GM12873 (cell line): ENCODE measurements around the gene RIC1.
A peak's percentile ranks its signal among the peaks of the same experiment; 100 is the strongest.

ENCODE experiments used
- TF ChIP-seq, protein P1 (sequence below): IDR thresholded peaks from 2 replicates; pipeline ENCODE4 v1.5.1; 2012; ENCODE audit warnings: low read depth, mild to moderate bottlenecking, moderate library complexity, low read length, control low read depth; ENCODE audit not compliant: insufficient read depth; ENCODE audit errors: missing control alignments

RIC1 gene

DNA sequence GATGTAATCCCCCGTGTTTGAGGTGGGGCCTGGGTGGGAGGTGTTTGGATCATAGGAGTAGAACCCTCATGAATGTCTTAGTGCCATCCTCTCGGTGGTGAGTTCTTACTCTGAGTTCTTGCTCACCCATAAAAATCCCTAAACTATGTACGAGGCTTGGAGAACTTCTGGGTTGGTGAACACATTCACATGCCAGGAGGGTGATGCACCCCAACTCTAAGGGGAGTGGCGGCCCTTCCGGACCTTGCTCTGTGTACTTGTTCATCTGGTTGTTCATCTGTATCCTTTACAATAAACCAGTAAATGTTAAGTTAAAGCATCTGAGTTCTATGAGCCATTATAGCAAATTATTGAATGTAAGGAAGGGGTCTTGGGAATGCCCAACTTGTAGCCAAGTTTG lies 36.0 kb upstream of the RIC1 start:
- TF ChIP-seq, protein P1, sequence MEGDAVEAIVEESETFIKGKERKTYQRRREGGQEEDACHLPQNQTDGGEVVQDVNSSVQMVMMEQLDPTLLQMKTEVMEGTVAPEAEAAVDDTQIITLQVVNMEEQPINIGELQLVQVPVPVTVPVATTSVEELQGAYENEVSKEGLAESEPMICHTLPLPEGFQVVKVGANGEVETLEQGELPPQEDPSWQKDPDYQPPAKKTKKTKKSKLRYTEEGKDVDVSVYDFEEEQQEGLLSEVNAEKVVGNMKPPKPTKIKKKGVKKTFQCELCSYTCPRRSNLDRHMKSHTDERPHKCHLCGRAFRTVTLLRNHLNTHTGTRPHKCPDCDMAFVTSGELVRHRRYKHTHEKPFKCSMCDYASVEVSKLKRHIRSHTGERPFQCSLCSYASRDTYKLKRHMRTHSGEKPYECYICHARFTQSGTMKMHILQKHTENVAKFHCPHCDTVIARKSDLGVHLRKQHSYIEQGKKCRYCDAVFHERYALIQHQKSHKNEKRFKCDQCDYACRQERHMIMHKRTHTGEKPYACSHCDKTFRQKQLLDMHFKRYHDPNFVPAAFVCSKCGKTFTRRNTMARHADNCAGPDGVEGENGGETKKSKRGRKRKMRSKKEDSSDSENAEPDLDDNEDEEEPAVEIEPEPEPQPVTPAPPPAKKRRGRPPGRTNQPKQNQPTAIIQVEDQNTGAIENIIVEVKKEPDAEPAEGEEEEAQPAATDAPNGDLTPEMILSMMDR, result no peak

DNA sequence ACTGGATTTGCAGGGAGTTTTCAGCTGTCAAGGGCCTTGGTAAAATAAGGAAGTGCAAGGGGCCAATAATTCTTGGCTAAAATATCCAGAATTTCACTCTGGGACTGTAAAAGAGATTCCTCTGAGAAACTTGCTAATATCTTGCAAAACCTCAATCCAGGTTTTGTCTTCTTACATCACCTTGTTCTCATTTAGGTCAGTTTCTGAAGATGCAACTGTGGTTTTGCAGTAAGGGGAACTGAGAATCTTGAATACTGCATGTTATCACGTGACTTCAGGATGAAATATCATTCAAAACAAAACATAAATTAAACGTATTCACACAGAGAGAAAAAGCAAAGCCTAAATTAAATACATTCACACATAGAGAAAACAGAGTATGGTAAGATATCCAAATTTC lies 35.0 kb upstream of the RIC1 start:
- TF ChIP-seq, protein P1, result no peak

DNA sequence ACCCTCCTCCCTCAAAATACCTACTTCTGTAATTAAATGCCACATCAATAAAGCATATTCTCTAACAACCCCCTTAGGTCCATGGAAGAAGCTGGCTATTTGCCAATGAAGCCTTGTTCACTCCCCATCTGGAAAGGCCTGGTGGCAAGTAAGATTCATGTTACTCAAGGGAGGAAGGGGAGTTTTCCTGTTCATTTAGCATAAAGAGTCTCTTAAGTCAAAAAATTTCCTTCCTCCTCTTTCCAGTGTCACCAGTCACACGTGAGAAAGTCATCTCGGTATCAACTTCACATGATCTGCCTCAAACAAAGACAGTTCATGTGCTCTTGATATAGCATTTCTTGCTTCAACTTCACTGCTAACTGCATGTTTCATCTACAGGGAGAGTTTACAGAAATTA lies 32.7 kb upstream of the RIC1 start:
- TF ChIP-seq, protein P1, result no peak

DNA sequence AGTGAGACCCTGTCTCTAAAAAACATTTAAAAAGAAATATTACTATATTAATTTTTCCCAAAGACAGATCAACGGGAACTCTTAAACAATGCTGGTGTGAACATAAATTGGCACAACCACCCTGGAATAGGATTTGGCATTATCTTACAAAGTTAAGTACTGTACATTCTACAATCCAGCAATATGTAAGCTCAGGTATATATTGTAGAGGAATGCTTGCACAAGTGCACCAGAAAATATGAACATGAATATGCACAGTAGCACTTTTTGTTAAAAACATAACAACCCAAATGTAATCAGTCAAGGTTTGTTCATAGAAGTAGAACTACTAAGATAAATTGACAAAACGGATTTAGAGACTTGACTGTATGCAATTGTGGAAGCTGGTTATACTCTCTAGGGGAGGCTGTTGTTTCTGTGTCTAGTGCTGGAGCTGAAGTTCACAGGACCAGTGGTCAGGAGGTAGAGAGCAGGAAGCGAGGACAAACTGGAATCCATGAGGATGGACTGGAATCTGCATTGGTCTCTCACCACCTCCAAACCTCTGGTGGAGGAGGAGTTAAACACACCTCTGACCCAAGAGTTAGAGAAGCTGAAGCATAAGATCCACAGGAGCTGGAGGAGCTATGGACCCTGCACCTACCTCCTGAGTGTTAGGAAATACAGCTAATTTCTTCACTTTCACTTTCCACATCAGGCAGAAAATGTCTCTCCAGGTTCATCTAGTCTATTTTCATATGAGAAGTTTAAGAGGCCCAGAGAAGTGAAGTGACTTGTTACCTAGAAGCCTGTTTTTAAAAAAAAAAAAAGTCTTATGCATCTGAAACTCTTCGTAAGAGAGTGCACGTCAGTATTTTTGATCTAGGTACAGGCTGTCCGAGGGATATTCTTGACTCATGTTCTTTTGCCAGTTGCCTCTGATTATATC lies 20.3 kb upstream of the RIC1 start:
- TF ChIP-seq, protein P1, result peak; percentile 12

DNA sequence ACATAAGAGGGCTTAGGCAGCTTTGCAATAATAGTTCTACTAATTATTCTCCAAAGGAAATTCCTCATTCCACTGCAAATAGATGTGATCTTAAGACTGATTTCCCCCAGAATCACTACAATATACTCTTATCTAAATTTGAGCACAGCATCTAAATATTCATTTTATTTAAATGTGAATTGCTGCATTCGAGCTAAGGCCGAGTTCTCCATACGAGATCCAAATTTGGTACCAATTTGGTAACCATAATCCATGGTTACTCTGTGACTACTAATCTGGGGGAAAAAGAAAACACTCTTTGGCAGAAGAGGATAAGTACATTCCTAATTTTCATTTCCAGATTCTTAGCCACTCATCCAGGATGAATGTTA lies 19.7 kb upstream of the RIC1 start:
- TF ChIP-seq, protein P1, result no peak

DNA sequence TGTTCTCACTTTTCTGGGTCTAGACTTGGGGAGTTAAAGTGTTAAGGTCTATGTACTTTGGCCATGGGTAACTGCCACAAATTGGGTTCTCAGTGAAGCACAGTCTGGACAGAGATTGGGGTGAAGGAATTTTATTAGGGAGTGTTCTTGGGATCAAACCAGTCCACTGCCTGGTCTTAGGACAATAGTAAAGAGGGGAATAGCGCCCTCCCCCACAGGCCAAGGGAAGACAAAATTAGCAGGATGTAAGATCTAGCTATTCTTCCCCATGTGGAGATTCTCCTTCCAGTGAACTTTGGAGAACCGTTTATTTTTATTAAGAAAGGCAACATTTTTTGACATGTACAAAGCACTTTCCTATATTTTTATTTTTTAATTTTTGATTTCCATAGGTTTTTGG lies 18.4 kb upstream of the RIC1 start:
- TF ChIP-seq, protein P1, result peak; percentile 7

DNA sequence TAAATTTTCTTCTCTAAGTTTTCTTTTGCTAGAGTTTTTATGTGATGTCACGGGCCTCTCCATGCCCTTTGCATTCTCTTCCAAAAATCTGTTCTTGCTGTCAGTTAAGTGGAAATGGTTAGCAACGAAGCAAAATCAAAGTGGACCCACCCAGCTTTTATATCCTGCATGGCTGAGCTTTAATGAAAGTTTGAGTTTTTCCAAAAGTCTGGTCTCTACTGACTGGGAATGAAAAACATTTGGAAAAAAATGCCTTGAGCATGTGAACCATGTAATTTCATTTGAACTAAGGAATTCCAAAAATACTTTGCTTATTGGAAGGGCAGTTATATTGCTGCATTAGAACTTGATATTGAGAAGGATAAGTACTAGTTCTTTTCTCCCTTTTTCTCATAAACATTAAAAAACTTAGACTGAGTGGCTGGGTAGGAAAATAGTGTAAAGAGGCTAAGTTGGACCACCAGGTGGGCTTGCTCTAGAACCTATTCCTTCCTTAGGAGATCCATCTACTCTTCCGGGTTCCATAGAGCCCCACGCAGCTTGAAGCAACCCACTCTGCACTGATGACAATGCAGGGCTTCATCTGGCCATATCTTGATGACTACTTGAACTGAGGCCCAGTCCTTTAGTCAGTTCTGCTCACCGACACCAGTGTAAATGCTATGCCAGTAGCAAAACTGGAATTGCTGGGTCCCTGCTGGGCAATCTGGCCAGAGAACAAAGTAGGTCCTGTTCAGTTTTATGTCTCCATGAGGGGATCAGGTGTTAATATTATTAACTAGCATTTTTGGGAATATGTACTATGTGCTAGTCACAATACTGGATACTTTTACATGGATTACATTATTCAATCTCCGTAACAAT lies 17.4 kb upstream of the RIC1 start:
- TF ChIP-seq, protein P1, result no peak
